GM12801 (cell line): ENCODE data around the gene KIN.

Experiments
- CTCF ChIP-seq: IDR thresholded peaks from one replicate; pipeline ENCODE4 v1.5.1; 2011; ENCODE audit warnings: control low read depth; ENCODE audit not compliant: insufficient read length; ENCODE audit errors: extremely low read depth

Gene KIN

GRCh38 chr10:7824251-7824650 lies 36.5 kb upstream of the KIN start:
- TF ChIP-seq CTCF = no peak

GRCh38 chr10:7819121-7819460 lies 31.3 kb upstream of the KIN start:
- TF ChIP-seq CTCF = no peak

- no peak for TF ChIP-seq CTCF
Measured at GRCh38 chr10:7818295-7819120, 30.7 kb upstream of the KIN start, which contains the start of gene TAF3. Gene TAF3, plus strand, starts transcription at chr10:7818505. Its CDS starts 205 bp downstream, at chr10:7818710.

- no peak for TF ChIP-seq CTCF
Measured at GRCh38 chr10:7817984-7818294, 30.1 kb upstream of the KIN start.

GRCh38 chr10:7817576-7817975 lies 29.8 kb upstream of the KIN start:
- TF ChIP-seq CTCF = no peak

- no peak for TF ChIP-seq CTCF
Measured at GRCh38 chr10:7813481-7813880, 25.7 kb upstream of the KIN start.

GRCh38 chr10:7811000-7811399 lies 23.2 kb upstream of the KIN start:
- no peak for TF ChIP-seq CTCF
